ENCODE measurements around the gene TMEM52. TPM values are rescaled to one million over a fixed set of nuclear protein-coding genes. Genes with fewer than 3 reads are reported as not detected.

Gene TMEM52
- total RNA-seq, 1 experiment from 2014 or later, result 9.6 TPM

DNA sequence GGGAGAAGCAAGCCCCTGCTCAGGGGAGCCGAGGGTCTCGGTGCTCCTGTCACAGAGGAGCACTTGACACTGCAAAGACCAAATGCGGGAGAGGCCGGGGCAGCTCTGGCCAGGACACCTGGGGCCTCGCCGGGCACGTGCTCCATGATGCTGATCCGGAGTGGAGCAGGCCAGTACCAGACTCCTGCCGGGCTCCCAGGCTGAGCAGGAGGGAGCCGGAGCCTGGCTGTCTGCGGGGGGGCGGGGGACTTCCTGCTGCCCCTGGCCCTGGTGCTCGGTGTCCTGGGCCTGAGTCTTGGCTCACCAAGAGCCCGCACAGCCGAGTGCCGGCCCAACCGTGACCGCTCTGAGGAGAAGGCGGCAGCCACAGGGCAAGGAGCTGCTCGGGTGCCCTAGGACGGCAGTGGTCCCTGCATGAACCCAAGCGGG is 38.5 kb upstream of the TMEM52 start:
- Histone ChIP-seq H3K79me2 (ENCODE audit: insufficient read depth, low read length) (no peaks in the 10 kb centered on the region), H4K20me1 (ENCODE audit: control insufficient read depth, insufficient read depth, insufficient read length) (no peaks in the 10 kb centered on the region), H3K9ac (ENCODE audit: extremely low read depth, insufficient read length, low read length) (no peak overlapping the region), H2BK120ac (ENCODE audit: low read depth, low read length, poor library complexity, severe bottlenecking) (no peak overlapping the region), H3K27ac (ENCODE audit: insufficient read length, low read depth, low read length) (no peak overlapping the region), H2BK20ac (ENCODE audit: low read depth, low read length, poor library complexity, severe bottlenecking) (no peak overlapping the region), H4K91ac (ENCODE audit: insufficient read length, low read depth, low read length) (no peak overlapping the region), H3K23me2 (ENCODE audit: insufficient read length, low read depth, low read length, poor library complexity, severe bottlenecking) (no peaks in the 10 kb centered on the region), H2BK5ac (ENCODE audit: insufficient read length, low read length) (no peak overlapping the region), H4K5ac (ENCODE audit: insufficient read length, low read depth, low read length) (no peak overlapping the region), H3K4me2 (ENCODE audit: insufficient read depth, insufficient read length, low read length) (no peak overlapping the region), H3K56ac (ENCODE audit: insufficient read length, low read depth, low read length) (no peak overlapping the region), H3K27me3 (ENCODE audit: insufficient read depth, low read length) (no peaks in the 10 kb centered on the region), H3K18ac (ENCODE audit: insufficient read length, low read depth, low read length) (no peak overlapping the region), H3K79me1 (ENCODE audit: insufficient read depth, low read depth, low read length, poor library complexity, severe bottlenecking) (no peaks in the 10 kb centered on the region), H4K8ac (replicated peaks; ENCODE audit: insufficient read length, low read depth, low read length) (no peak overlapping the region), H3K14ac (ENCODE audit: insufficient read depth, low read length) (no peak overlapping the region), H2AFZ (ENCODE audit: low read length) (no peak overlapping the region), H3K9me3 (ENCODE audit: control insufficient read depth, low read depth, low read length) (no peaks in the 10 kb centered on the region), H2BK12ac (ENCODE audit: insufficient read length, low read depth, low read length) (no peak overlapping the region), H3K4me1 (ENCODE audit: insufficient read depth, low read length) (no peaks in the 10 kb centered on the region; the same call in 1 of the 2 replicates), H3K4ac (ENCODE audit: low read depth, low read length) (no peak overlapping the region), H2AK5ac (ENCODE audit: insufficient read length, low read length) (no peak overlapping the region), H3T11ph (ENCODE audit: low read length) (no peak overlapping the region), H2BK15ac (ENCODE audit: low read depth, low read length) (no peak overlapping the region), H3K23ac (ENCODE audit: insufficient read length, low read depth, low read length) (no peak overlapping the region)
- WGBS (ENCODE audit: extremely low coverage, insufficient read length, low lambda C conversion rate), result no CpG with 5 or more reads among the region's 22 CpGs
- Mint-ChIP-seq H3K9me3 (peaks cover 4 to 6% of the 10 kb centered on the region in 2 experiments; a peak in 3 of 5 replicates), H3K36me3 (ENCODE audit: insufficient read depth in 1 of 3, low read depth in 3 of 3) (peaks cover 0 to 2% (median 1%) of the 10 kb centered on the region in 3 experiments; a peak in 1 of 7 replicates), H3K4me3 (no peak overlapping the region), H3K27me3 (ENCODE audit: low read depth) (peaks cover 7% of the 10 kb centered on the region), H3K27ac (no peak overlapping the region), H3K4me1 (peaks cover 32 to 37% of the 10 kb centered on the region in 2 experiments)
- DNase-seq, result no peak
- TF ChIP-seq, protein P1, sequence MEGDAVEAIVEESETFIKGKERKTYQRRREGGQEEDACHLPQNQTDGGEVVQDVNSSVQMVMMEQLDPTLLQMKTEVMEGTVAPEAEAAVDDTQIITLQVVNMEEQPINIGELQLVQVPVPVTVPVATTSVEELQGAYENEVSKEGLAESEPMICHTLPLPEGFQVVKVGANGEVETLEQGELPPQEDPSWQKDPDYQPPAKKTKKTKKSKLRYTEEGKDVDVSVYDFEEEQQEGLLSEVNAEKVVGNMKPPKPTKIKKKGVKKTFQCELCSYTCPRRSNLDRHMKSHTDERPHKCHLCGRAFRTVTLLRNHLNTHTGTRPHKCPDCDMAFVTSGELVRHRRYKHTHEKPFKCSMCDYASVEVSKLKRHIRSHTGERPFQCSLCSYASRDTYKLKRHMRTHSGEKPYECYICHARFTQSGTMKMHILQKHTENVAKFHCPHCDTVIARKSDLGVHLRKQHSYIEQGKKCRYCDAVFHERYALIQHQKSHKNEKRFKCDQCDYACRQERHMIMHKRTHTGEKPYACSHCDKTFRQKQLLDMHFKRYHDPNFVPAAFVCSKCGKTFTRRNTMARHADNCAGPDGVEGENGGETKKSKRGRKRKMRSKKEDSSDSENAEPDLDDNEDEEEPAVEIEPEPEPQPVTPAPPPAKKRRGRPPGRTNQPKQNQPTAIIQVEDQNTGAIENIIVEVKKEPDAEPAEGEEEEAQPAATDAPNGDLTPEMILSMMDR (conservative IDR thresholded peaks at IDR 0.05), result no peak

All from H9 (cell line).